Gastrocnemius medialis (tissue), 4 donors: ENCODE measurements around the gene OLFM4. TPM values are rescaled to one million over a fixed set of nuclear protein-coding genes. Genes with fewer than 3 reads are reported as not detected.
"Not testable (repeated sequence)": the region's sequence is repeated elsewhere in the genome, so short reads cannot be mapped to it uniquely, and the experiment has no call there.

Experiments used
- ATAC-seq, 2 donors: fragments of 150-250 bp; one replicate each; pipeline ENCODE4 v1.9.1; 2016
- DNase-seq, 2 donors: peaks; one replicate each; pipeline ENCODE4 v3.0.0-alpha.2; 2019
- H3K27ac ChIP-seq, 4 donors: fragments of 200-600 bp; sonication (generic); 1 replicate in 1 of 4; 2 replicates in 3 of 4; pipeline ENCODE4 v1.5.1; 2016 to 2018; ENCODE audit warnings: mild to moderate bottlenecking in 2 of 4, moderate library complexity in 1 of 4
- H3K27me3 ChIP-seq, 3 donors: fragments of 200-600 bp; sonication (generic) in 2 of 3; 1 replicate in 1 of 3; 2 replicates in 2 of 3; pipeline versions ENCODE4 v1.5.1 to v1.6.0; 2016 to 2019; ENCODE audit warnings: mild to moderate bottlenecking in 1 of 3, moderate library complexity in 1 of 3
- H3K36me3 ChIP-seq, 2 donors: fragments of 200-600 bp; sonication (generic) in 1 of 2; one replicate each; pipeline ENCODE4 v1.5.1; 2017 to 2018
- H3K4me1 ChIP-seq, 2 donors: fragments of 200-600 bp; sonication (generic) in 1 of 2; one replicate each; pipeline ENCODE4 v1.5.1; 2016 to 2017; ENCODE audit warnings: mild to moderate bottlenecking in 2 of 2
- H3K4me3 ChIP-seq, 4 donors: fragments of 200-600 bp; sonication (generic) in 3 of 4; 1 replicate in 1 of 4; 2 replicates in 3 of 4; pipeline ENCODE4 v1.5.1; 2016 to 2019; ENCODE audit warnings: mild to moderate bottlenecking in 2 of 4
- H3K9me3 ChIP-seq, 3 donors: fragments of 200-600 bp; sonication (generic) in 2 of 3; 1 replicate in 1 of 3; 2 replicates in 2 of 3; pipeline ENCODE4 v1.5.1; 2016 to 2019
- POLR2A ChIP-seq, 2 donors: fragments of 450-650 bp; IDR thresholded peaks; one replicate each; pipeline ENCODE4 v1.6.1; 2017; ENCODE audit warnings: antibody characterized with exemption in 2 of 2, mild to moderate bottlenecking in 2 of 2, moderate library complexity in 2 of 2
- in situ Hi-C, 4 donors: fragments of 200-750 bp; cut with MboI; loops; one replicate each; pipeline versions ENCODE4 v1.15.0 to v1.8.0; 2017; ENCODE audit warnings: low sequenced_read_pairs in 4 of 4
- intact Hi-C: fragments of 100-400 bp; cut with DNase I; formaldehyde crosslinking; loops from one replicate; pipeline ENCODE4 v1.15.1; 2023; ENCODE audit warnings: low total_unique reads
- total RNA-seq, 4 donors: library from RNA; depleted of rRNA; stranded (reverse); fragments of >200 nt; gene quantifications; one replicate each; pipeline versions ENCODE4 v1.1.0 to v1.2.3, GENCODE V29; 2016
- TF ChIP-seq, protein P1 (sequence below), 5 experiments: fragments of 450-650 bp in 3 of 5; fragments of 200-600 bp in 2 of 5; sonication (generic) in 2 of 5; IDR thresholded peaks in 4 of 5; conservative IDR thresholded peaks in 1 of 5; 1 replicate in 4 of 5; 2 replicates in 1 of 5; pipeline ENCODE4 v1.5.1; 2016 to 2019; ENCODE audit warnings: antibody characterized with exemption in 5 of 5, mild to moderate bottlenecking in 3 of 5, moderate library complexity in 3 of 5

Gene OLFM4
- total RNA-seq, 4 donors from 2014 or later: 0.07 to 1.6 (median 0.85) TPM

DNA sequence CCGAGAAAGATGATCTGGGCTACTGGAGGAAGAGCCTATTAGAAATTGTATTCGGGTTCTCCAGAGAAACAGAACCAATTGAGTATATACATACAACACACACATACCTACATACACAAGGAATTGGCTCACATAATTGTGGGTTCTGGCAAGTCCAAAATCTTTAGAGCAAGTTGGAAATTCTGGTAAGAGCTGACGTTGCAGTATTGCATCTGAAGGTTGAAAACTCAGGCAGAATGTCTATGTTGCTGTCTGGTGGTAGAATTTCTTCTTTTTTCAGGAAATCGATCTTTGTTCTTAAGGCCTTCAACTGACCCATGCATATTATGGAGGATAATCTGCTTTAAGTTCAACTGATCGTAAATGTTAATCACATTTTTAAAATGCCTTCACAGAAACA is 15.5 kb upstream of the OLFM4 start:
- H3K9me3 ChIP-seq: no peaks in the 10 kb centered on the region
- no peak overlapping the region for H3K4me3 ChIP-seq
- no peak for TF ChIP-seq POLR2A (IDR thresholded peaks at IDR 0.05)
- TF ChIP-seq, protein P1, sequence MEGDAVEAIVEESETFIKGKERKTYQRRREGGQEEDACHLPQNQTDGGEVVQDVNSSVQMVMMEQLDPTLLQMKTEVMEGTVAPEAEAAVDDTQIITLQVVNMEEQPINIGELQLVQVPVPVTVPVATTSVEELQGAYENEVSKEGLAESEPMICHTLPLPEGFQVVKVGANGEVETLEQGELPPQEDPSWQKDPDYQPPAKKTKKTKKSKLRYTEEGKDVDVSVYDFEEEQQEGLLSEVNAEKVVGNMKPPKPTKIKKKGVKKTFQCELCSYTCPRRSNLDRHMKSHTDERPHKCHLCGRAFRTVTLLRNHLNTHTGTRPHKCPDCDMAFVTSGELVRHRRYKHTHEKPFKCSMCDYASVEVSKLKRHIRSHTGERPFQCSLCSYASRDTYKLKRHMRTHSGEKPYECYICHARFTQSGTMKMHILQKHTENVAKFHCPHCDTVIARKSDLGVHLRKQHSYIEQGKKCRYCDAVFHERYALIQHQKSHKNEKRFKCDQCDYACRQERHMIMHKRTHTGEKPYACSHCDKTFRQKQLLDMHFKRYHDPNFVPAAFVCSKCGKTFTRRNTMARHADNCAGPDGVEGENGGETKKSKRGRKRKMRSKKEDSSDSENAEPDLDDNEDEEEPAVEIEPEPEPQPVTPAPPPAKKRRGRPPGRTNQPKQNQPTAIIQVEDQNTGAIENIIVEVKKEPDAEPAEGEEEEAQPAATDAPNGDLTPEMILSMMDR (IDR thresholded peaks at IDR 0.05 in 4 of 5, conservative IDR thresholded peaks at IDR 0.05 in 1 of 5): no peak
- H3K36me3 ChIP-seq: no peaks in the 10 kb centered on the region
- H3K27ac ChIP-seq: no peak overlapping the region
- intact Hi-C loops: no loop called here
- in situ Hi-C loops: no loop called here
- no peaks in the 10 kb centered on the region for H3K4me1 ChIP-seq
- H3K27me3 ChIP-seq: no peaks in the 10 kb centered on the region
- no peak for ATAC-seq
- no peak for DNase-seq

DNA sequence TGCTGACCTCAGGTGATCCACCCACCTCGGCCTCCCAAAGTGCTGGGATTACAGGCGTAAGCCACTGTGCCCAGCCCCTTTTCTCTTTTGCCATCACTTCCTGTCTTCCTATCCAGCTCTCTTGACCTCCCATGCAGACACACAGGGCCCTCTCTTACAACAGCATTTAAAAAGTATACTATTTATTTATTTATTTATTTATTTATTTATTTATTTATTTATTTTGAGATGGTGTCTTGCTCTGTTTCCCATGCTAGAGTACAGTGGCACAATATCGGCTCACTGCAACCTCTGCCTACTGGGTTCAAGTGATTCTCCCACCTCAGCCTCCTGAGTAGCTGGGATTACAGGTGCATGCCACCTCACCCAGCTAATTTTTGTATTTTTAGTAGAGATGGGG is 14.6 kb upstream of the OLFM4 start:
- H3K4me3 ChIP-seq, ATAC-seq, H3K27me3 ChIP-seq, H3K36me3 ChIP-seq, H3K4me1 ChIP-seq, in situ Hi-C loops, H3K9me3 ChIP-seq, intact Hi-C loops, DNase-seq, H3K27ac ChIP-seq: not testable (repeated sequence)

DNA sequence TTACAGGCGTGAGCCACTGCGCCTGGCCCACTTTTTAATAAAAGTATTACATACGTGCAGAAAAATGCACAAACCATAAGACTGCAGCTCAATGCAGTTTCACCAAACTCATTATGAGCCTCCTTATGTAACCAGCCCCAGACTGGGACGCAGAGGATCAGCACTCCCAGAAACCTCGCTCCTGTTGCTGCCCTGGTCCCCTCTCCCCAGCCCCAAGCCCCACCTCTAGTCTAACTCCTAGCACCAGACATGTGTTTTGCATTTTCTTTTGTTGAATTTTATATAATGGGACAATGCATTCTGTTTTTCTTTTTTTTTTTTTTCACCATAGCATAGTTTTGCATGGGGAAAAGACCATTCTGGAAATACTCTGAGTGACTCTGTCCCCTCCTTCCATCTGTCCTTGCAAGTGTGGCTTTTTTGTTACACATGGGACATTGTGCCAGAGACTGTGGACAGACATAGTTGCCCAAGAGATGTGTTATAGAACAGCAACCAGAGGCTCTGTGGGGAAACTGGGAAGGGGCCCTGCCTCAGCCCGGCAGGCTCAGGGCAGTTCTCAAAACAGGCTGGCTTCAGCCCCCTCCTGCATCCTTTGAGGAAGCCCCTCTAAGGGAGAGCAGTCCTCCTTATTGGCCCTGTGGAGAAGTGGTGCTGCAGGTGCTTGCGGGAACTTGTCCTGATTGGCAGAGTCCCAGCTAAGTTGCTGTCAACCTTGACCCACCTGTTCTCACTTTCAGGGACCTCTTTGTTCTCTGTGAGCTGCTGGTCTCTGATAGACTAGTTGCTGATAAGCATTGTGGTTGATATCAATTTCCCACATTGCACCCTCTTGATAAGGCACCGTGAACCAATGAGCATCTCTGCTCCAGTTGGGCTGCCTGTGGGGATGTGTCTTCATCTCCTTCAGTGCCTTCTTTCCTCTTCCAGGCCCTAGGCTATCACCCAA is 13.8 kb upstream of the OLFM4 start:
- Histone ChIP-seq H3K4me1 (no peaks in the 10 kb centered on the region), H3K27ac (no peak overlapping the region), H3K9me3 (no peaks in the 10 kb centered on the region), H3K27me3 (no peaks in the 10 kb centered on the region), H3K36me3 (no peaks in the 10 kb centered on the region), H3K4me3 (no peak overlapping the region)
- in situ Hi-C loops (no loop called here), intact Hi-C loops (no loop called here)
- ATAC-seq (no peak), DNase-seq (no peak)
- TF ChIP-seq, protein P1 (IDR thresholded peaks at IDR 0.05 in 4 of 5, conservative IDR thresholded peaks at IDR 0.05 in 1 of 5): no peak
- TF ChIP-seq POLR2A (IDR thresholded peaks at IDR 0.05): no peak

DNA sequence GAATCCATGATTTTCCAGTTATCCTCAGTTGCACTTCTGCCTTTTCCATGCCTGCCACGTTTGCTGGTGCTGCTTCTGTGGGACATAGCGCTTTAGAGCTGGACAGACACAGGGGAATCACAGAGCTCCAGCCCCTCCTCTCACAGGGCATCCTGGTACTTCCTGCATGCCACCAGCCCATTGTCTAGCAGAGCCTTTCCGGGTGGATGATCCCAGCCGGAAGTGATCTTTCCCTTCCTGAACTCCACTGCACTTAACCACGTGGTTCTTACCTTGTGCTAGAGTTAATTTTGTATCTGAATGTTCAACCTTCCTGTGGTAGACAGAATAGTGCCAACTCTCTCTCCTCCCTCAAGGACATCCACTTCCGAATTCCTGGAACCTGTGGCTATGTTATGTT is 12.6 kb upstream of the OLFM4 start:
- no peaks in the 10 kb centered on the region for H3K9me3 ChIP-seq
- H3K4me1 ChIP-seq: no peaks in the 10 kb centered on the region
- no peaks in the 10 kb centered on the region for H3K27me3 ChIP-seq
- intact Hi-C loops (no loop called here), in situ Hi-C loops (no loop called here)
- ATAC-seq (no peak), DNase-seq (no peak)
- H3K36me3 ChIP-seq: no peaks in the 10 kb centered on the region
- TF ChIP-seq, protein P1 (IDR thresholded peaks at IDR 0.05 in 4 of 5, conservative IDR thresholded peaks at IDR 0.05 in 1 of 5): no peak
- TF ChIP-seq POLR2A (IDR thresholded peaks at IDR 0.05): no peak
- no peak overlapping the region for H3K27ac ChIP-seq
- no peak overlapping the region for H3K4me3 ChIP-seq

DNA sequence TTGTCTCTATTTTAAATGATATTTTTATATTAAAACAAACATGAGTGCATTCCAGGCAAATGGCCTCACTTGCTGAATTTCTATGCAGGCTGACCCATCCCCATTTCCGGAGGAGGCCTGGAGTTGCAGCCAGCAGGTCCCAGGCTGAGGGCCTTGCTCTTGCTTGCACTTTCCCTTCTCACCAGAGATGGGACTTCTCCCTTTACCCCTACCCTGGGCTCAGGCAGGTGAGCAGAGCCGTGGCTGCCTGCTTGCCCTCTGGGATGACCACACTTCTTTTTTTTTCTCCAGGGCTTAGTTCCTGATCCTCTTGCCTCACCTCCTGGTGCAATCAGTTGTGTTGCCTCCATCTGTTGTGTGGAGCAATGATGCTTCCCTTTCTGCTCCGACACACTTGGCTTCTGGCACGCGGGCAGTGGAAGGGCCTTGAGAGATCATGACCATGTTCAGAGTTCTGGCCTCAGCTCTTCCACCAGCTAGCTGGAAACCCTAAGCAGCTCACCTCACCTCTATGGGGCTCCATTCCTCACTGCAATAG is 11.1 kb upstream of the OLFM4 start:
- TF ChIP-seq, protein P1 (IDR thresholded peaks at IDR 0.05 in 4 of 5, conservative IDR thresholded peaks at IDR 0.05 in 1 of 5): no peak
- TF ChIP-seq POLR2A (IDR thresholded peaks at IDR 0.05): no peak
- DNase-seq (no peak), ATAC-seq (no peak)

More for the DNA sequence above, 11.1 kb upstream of the OLFM4 start:
- no peaks in the 10 kb centered on the region for H3K27me3 ChIP-seq
- H3K4me1 ChIP-seq: no peaks in the 10 kb centered on the region
- no peak overlapping the region for H3K4me3 ChIP-seq
- intact Hi-C loops: no loop called here
- in situ Hi-C loops: no loop called here
- H3K9me3 ChIP-seq: no peaks in the 10 kb centered on the region
- H3K36me3 ChIP-seq: no peaks in the 10 kb centered on the region
- no peak overlapping the region for H3K27ac ChIP-seq
